K562 (cell line): ENCODE data around the gene CEP44. TPM values are rescaled to one million over a fixed set of nuclear protein-coding genes. Genes with fewer than 3 reads are reported as not detected.

Experiments used
- ATF7 ChIP-seq: fragments of 450-650 bp; IDR thresholded peaks from 2 replicates; pipeline ENCODE4 v1.7.1; 2014; ENCODE audit warnings: mild to moderate bottlenecking, moderate library complexity
- MAFK ChIP-seq: IDR thresholded peaks from 2 replicates; pipeline ENCODE4 v1.6.1; 2011; ENCODE audit warnings: low read length, improper control_type of control experiment
- MECOM ChIP-seq: fragments of 250-450 bp; sonication (Bioruptor Pico); IDR thresholded peaks from 2 replicates; pipeline ENCODE4 v1.8.0; 2022; ENCODE audit warnings: inconsistent platforms
- polyA plus RNA-seq, 8 experiments: library from polyadenylated mRNA; depleted of rRNA in 4 of 8; stranded (reverse) in 5 of 8; unstranded in 3 of 8; fragments of >200 nt; fragmentation: Nextera tagmentation in 2 of 8; fragmentation: Illumina TruSeq in 1 of 8; extraction: Ambion mirVana in 2 of 8; extraction: Trizol in 1 of 8; gene quantifications; 2 replicates each; pipeline versions ENCODE4 v1.2.1 to v1.2.3, GENCODE V29; 2011 to 2014; ENCODE audit warnings: inconsistent platforms in 1 of 8, missing spikeins in 1 of 8
- total RNA-seq, 7 experiments: library from RNA; depleted of rRNA in 6 of 7; stranded (reverse); fragments of >200 nt in 6 of 7; fragmentation: Illumina TruSeq in 2 of 7; extraction: Trizol in 2 of 7; gene quantifications; 2 replicates each; pipeline versions ENCODE4 v1.2.1 to v1.2.3, GENCODE V29; 2011 to 2021; ENCODE audit warnings: low replicate concordance in 1 of 7
- TF ChIP-seq, protein P1 (sequence below): fragments of 450-650 bp; IDR thresholded peaks from 2 replicates; pipeline ENCODE4 v1.6.1; 2016; ENCODE audit warnings: low read depth, mild to moderate bottlenecking, moderate library complexity
- TF ChIP-seq, protein P2 (sequence below): sonication (generic); formaldehyde crosslinking; IDR thresholded peaks from 2 replicates; pipeline ENCODE4 v1.8.0; 2023; ENCODE audit warnings: missing genetic modification reagents, mild to moderate bottlenecking, borderline replicate concordance
- TF ChIP-seq, protein P3 (sequence below): fragments of 450-650 bp; IDR thresholded peaks from 2 replicates; pipeline ENCODE4 v1.6.1; 2016; ENCODE audit warnings: mild to moderate bottlenecking, moderate library complexity
- TF ChIP-seq, protein P4 (sequence below): sonication (generic); formaldehyde crosslinking; IDR thresholded peaks from 2 replicates; pipeline ENCODE4 v1.5.0; 2020; ENCODE audit warnings: missing genetic modification reagents
- TF ChIP-seq, protein P5 (sequence below): sonication (generic); formaldehyde crosslinking; IDR thresholded peaks from 2 replicates; pipeline ENCODE4 v1.8.1; 2023; ENCODE audit warnings: mild to moderate bottlenecking, missing genetic modification reagents

CEP44 gene
- total and polyA plus RNA-seq, 9 of the 15 experiments (the other 6 are each of a cell fraction or from before 2014, with no cell fraction given): 19.6 to 45.0 (median 24.4) TPM

DNA sequence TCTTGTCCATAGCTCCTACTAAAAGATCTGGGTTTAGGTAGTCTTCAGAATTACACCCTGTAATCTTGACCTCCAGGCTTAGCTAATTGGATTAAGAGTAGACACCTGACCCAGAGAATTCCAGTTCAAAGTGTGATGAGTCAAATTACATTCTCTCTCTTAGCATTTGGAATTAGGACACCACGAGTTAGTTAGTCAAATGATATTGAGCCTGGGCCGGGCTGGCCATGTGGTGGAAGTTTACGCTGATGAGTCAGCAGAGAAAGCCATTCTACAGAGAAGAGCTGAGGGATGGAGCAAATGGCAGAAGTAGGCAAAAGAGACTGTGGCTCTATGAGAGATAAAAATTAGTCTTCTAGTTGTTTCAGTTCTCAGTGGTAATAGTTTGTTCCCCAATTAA is 31.1 kb downstream of the CEP44 start (continued):
- TF ChIP-seq, protein P1, sequence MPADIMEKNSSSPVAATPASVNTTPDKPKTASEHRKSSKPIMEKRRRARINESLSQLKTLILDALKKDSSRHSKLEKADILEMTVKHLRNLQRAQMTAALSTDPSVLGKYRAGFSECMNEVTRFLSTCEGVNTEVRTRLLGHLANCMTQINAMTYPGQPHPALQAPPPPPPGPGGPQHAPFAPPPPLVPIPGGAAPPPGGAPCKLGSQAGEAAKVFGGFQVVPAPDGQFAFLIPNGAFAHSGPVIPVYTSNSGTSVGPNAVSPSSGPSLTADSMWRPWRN: no peak
- TF ChIP-seq MECOM (CRISPR knock-in tag): no peak
- TF ChIP-seq MAFK: peak; percentile 67; the same call in 1 of the 2 replicates
- TF ChIP-seq, protein P2, sequence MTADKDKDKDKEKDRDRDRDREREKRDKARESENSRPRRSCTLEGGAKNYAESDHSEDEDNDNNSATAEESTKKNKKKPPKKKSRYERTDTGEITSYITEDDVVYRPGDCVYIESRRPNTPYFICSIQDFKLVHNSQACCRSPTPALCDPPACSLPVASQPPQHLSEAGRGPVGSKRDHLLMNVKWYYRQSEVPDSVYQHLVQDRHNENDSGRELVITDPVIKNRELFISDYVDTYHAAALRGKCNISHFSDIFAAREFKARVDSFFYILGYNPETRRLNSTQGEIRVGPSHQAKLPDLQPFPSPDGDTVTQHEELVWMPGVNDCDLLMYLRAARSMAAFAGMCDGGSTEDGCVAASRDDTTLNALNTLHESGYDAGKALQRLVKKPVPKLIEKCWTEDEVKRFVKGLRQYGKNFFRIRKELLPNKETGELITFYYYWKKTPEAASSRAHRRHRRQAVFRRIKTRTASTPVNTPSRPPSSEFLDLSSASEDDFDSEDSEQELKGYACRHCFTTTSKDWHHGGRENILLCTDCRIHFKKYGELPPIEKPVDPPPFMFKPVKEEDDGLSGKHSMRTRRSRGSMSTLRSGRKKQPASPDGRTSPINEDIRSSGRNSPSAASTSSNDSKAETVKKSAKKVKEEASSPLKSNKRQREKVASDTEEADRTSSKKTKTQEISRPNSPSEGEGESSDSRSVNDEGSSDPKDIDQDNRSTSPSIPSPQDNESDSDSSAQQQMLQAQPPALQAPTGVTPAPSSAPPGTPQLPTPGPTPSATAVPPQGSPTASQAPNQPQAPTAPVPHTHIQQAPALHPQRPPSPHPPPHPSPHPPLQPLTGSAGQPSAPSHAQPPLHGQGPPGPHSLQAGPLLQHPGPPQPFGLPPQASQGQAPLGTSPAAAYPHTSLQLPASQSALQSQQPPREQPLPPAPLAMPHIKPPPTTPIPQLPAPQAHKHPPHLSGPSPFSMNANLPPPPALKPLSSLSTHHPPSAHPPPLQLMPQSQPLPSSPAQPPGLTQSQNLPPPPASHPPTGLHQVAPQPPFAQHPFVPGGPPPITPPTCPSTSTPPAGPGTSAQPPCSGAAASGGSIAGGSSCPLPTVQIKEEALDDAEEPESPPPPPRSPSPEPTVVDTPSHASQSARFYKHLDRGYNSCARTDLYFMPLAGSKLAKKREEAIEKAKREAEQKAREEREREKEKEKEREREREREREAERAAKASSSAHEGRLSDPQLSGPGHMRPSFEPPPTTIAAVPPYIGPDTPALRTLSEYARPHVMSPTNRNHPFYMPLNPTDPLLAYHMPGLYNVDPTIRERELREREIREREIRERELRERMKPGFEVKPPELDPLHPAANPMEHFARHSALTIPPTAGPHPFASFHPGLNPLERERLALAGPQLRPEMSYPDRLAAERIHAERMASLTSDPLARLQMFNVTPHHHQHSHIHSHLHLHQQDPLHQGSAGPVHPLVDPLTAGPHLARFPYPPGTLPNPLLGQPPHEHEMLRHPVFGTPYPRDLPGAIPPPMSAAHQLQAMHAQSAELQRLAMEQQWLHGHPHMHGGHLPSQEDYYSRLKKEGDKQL (CRISPR knock-in tag): no peak
- TF ChIP-seq, protein P3, sequence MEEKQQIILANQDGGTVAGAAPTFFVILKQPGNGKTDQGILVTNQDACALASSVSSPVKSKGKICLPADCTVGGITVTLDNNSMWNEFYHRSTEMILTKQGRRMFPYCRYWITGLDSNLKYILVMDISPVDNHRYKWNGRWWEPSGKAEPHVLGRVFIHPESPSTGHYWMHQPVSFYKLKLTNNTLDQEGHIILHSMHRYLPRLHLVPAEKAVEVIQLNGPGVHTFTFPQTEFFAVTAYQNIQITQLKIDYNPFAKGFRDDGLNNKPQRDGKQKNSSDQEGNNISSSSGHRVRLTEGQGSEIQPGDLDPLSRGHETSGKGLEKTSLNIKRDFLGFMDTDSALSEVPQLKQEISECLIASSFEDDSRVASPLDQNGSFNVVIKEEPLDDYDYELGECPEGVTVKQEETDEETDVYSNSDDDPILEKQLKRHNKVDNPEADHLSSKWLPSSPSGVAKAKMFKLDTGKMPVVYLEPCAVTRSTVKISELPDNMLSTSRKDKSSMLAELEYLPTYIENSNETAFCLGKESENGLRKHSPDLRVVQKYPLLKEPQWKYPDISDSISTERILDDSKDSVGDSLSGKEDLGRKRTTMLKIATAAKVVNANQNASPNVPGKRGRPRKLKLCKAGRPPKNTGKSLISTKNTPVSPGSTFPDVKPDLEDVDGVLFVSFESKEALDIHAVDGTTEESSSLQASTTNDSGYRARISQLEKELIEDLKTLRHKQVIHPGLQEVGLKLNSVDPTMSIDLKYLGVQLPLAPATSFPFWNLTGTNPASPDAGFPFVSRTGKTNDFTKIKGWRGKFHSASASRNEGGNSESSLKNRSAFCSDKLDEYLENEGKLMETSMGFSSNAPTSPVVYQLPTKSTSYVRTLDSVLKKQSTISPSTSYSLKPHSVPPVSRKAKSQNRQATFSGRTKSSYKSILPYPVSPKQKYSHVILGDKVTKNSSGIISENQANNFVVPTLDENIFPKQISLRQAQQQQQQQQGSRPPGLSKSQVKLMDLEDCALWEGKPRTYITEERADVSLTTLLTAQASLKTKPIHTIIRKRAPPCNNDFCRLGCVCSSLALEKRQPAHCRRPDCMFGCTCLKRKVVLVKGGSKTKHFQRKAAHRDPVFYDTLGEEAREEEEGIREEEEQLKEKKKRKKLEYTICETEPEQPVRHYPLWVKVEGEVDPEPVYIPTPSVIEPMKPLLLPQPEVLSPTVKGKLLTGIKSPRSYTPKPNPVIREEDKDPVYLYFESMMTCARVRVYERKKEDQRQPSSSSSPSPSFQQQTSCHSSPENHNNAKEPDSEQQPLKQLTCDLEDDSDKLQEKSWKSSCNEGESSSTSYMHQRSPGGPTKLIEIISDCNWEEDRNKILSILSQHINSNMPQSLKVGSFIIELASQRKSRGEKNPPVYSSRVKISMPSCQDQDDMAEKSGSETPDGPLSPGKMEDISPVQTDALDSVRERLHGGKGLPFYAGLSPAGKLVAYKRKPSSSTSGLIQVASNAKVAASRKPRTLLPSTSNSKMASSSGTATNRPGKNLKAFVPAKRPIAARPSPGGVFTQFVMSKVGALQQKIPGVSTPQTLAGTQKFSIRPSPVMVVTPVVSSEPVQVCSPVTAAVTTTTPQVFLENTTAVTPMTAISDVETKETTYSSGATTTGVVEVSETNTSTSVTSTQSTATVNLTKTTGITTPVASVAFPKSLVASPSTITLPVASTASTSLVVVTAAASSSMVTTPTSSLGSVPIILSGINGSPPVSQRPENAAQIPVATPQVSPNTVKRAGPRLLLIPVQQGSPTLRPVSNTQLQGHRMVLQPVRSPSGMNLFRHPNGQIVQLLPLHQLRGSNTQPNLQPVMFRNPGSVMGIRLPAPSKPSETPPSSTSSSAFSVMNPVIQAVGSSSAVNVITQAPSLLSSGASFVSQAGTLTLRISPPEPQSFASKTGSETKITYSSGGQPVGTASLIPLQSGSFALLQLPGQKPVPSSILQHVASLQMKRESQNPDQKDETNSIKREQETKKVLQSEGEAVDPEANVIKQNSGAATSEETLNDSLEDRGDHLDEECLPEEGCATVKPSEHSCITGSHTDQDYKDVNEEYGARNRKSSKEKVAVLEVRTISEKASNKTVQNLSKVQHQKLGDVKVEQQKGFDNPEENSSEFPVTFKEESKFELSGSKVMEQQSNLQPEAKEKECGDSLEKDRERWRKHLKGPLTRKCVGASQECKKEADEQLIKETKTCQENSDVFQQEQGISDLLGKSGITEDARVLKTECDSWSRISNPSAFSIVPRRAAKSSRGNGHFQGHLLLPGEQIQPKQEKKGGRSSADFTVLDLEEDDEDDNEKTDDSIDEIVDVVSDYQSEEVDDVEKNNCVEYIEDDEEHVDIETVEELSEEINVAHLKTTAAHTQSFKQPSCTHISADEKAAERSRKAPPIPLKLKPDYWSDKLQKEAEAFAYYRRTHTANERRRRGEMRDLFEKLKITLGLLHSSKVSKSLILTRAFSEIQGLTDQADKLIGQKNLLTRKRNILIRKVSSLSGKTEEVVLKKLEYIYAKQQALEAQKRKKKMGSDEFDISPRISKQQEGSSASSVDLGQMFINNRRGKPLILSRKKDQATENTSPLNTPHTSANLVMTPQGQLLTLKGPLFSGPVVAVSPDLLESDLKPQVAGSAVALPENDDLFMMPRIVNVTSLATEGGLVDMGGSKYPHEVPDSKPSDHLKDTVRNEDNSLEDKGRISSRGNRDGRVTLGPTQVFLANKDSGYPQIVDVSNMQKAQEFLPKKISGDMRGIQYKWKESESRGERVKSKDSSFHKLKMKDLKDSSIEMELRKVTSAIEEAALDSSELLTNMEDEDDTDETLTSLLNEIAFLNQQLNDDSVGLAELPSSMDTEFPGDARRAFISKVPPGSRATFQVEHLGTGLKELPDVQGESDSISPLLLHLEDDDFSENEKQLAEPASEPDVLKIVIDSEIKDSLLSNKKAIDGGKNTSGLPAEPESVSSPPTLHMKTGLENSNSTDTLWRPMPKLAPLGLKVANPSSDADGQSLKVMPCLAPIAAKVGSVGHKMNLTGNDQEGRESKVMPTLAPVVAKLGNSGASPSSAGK: peak; percentile 47
- TF ChIP-seq, protein P4, sequence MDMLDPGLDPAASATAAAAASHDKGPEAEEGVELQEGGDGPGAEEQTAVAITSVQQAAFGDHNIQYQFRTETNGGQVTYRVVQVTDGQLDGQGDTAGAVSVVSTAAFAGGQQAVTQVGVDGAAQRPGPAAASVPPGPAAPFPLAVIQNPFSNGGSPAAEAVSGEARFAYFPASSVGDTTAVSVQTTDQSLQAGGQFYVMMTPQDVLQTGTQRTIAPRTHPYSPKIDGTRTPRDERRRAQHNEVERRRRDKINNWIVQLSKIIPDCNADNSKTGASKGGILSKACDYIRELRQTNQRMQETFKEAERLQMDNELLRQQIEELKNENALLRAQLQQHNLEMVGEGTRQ (CRISPR knock-in tag): no peak
- TF ChIP-seq, protein P5, sequence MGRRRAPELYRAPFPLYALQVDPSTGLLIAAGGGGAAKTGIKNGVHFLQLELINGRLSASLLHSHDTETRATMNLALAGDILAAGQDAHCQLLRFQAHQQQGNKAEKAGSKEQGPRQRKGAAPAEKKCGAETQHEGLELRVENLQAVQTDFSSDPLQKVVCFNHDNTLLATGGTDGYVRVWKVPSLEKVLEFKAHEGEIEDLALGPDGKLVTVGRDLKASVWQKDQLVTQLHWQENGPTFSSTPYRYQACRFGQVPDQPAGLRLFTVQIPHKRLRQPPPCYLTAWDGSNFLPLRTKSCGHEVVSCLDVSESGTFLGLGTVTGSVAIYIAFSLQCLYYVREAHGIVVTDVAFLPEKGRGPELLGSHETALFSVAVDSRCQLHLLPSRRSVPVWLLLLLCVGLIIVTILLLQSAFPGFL (CRISPR knock-in tag): no peak
- TF ChIP-seq ATF7: no peak
